K562 (cell line): ENCODE data around the gene CIB2. TPM values are rescaled to one million over a fixed set of nuclear protein-coding genes. Genes with fewer than 3 reads are reported as not detected.

Source experiments
- ATAC-seq: fragments of 200-7000 bp; cut with Tn5 transposase; 3 replicates; pipeline ENCODE4 v1.9.1; 2020; ENCODE audit warnings: moderate library complexity
- BruUV-seq: library from RNA; stranded (reverse); fragments of 400-500 nt; replicated peaks from 2 replicates; lab custom pipeline; 2021; lab: Mats Ljungman, UMichigan
- CTCF ChIA-PET: fragments of 300-600 bp; formaldehyde crosslinking; extraction: SDS; loops from one replicate; lab custom pipeline; 2021; ENCODE audit warnings: low intra/inter-chr PET ratio; lab: Yijun Ruan, JAX
- POLR2A ChIA-PET: fragments of 300-600, 350-650 bp; sonication (Branson Sonifier 250); formaldehyde crosslinking; extraction: SDS; loops from one replicate; lab custom pipeline; 2021; ENCODE audit warnings: antibody characterized with exemption, inconsistent platforms; lab: Yijun Ruan, JAX
- DNase-seq, 4 experiments: peaks; one replicate each; pipeline versions ENCODE4 v3.0.0 to v3.0.0-alpha.2; 2011 to 2018; ENCODE audit warnings: low spot score in 3 of 4, mixed read lengths in 3 of 4; ENCODE audit errors: extremely low read depth in 1 of 4
- FAIRE-seq: peaks from 2 replicates; lab custom pipeline; 2011; peaks lifted over from hg19 to GRCh38; lab: Jason Lieb, UNC
- H2AFZ ChIP-seq: 2 replicates; pipeline ENCODE4 v1.6.0; 2011; ENCODE audit warnings: low read depth, low read length, control low read depth, inconsistent platforms
- H3K27ac ChIP-seq: fragments of 200-600 bp; 3 replicates; pipeline ENCODE4 v1.8.0; 2011; ENCODE audit warnings: low read depth, mild to moderate bottlenecking, control low read depth, inconsistent platforms, low read length, moderate library complexity, mixed read lengths; ENCODE audit errors: extremely low read depth
- H3K27me3 ChIP-seq, 2 experiments: fragments of 300-600 bp in 1 of 2; 2 replicates in 1 of 2; 3 replicates in 1 of 2; pipeline versions ENCODE4 v1.6.0 to v1.8.0; 2011; ENCODE audit warnings: inconsistent platforms in 2 of 2, low read length in 2 of 2, mild to moderate bottlenecking in 1 of 2, mixed read lengths in 1 of 2, moderate library complexity in 1 of 2; ENCODE audit not compliant: control insufficient read depth in 2 of 2, insufficient read depth in 2 of 2
- H3K36me3 ChIP-seq: fragments of 300-600 bp; 3 replicates; pipeline ENCODE4 v1.8.0; 2011; ENCODE audit warnings: mild to moderate bottlenecking, low read length, inconsistent platforms; ENCODE audit not compliant: control insufficient read depth, insufficient read depth
- H3K4me1 ChIP-seq, 2 experiments: fragments of 200-600 bp in 1 of 2; replicated peaks in 1 of 2; 2 replicates in 1 of 2; 3 replicates in 1 of 2; pipeline versions ENCODE4 v1.5.1 to v1.8.0; 2011; ENCODE audit warnings: inconsistent platforms in 2 of 2, low read length in 2 of 2, mild to moderate bottlenecking in 1 of 2, mixed read lengths in 1 of 2, moderate library complexity in 1 of 2; ENCODE audit not compliant: control insufficient read depth in 2 of 2, insufficient read depth in 2 of 2
- H3K4me2 ChIP-seq: 2 replicates; pipeline ENCODE4 v1.6.1; 2011; ENCODE audit warnings: low read length, control low read depth, inconsistent platforms, mixed read lengths; ENCODE audit not compliant: insufficient read depth
- H3K4me3 ChIP-seq: fragments of 200-600 bp; sonication (generic), shearing (Covaris generic); 2 replicates; pipeline ENCODE4 v1.5.1; 2016; ENCODE audit warnings: control low read depth, inconsistent platforms
- H3K79me2 ChIP-seq: fragments of 200-600 bp; 3 replicates; pipeline ENCODE4 v1.8.0; 2011; ENCODE audit warnings: low read length, inconsistent platforms; ENCODE audit not compliant: control insufficient read depth, insufficient read depth
- H3K9ac ChIP-seq, 2 experiments: 2 replicates each; pipeline versions ENCODE4 v1.6.0 to v1.6.1; 2011; ENCODE audit warnings: low read depth in 2 of 2, low read length in 2 of 2, control low read depth in 1 of 2, inconsistent platforms in 1 of 2, mild to moderate bottlenecking in 1 of 2, mixed read lengths in 1 of 2; ENCODE audit not compliant: insufficient read depth in 1 of 2
- H3K9me1 ChIP-seq: one replicate; pipeline ENCODE4 v1.6.0; 2011; ENCODE audit warnings: inconsistent platforms, mild to moderate bottlenecking, low read length, moderate library complexity; ENCODE audit not compliant: control insufficient read depth, insufficient read depth
- H3K9me3 ChIP-seq: replicated peaks from 2 replicates; pipeline ENCODE4 v1.5.1; 2011; ENCODE audit warnings: low read depth, low read length, inconsistent platforms; ENCODE audit not compliant: control insufficient read depth, insufficient read depth
- H4K20me1 ChIP-seq: replicated peaks from 2 replicates; pipeline ENCODE4 v1.6.1; 2011; ENCODE audit warnings: low read length, inconsistent platforms, mixed read lengths; ENCODE audit not compliant: control insufficient read depth, insufficient read depth
- CHD1 ChIP-seq: fragments of 200-600 bp; sonication (generic); IDR thresholded peaks from one replicate; pipeline ENCODE4 v1.6.1; 2012; ENCODE audit warnings: mild to moderate bottlenecking, moderate library complexity, low read length, inconsistent platforms
- EP300 ChIP-seq: IDR thresholded peaks from 2 replicates; pipeline ENCODE4 v1.6.1; 2012; ENCODE audit warnings: low read length, improper control_type of control experiment
- MAZ ChIP-seq, 2 experiments: fragments of 450-650 bp in 1 of 2; sonication (generic) in 1 of 2; formaldehyde crosslinking; IDR thresholded peaks in 1 of 2; conservative IDR thresholded peaks in 1 of 2; 2 replicates each; pipeline versions ENCODE4 v1.4.0 to v1.5.0; 2020; ENCODE audit warnings: mild to moderate bottlenecking in 1 of 2, missing genetic modification reagents in 1 of 2
- MTA2 ChIP-seq: fragments of 450-650 bp; IDR thresholded peaks from 2 replicates; pipeline ENCODE4 v1.6.1; 2016; ENCODE audit warnings: low read depth
- POLR2G ChIP-seq: fragments of 200-400 bp; formaldehyde crosslinking; IDR thresholded peaks from 2 replicates; pipeline ENCODE4 v1.6.1; 2017; ENCODE audit warnings: low read depth, mild to moderate bottlenecking, antibody characterized with exemption, low read length, moderate library complexity
- XRCC3 ChIP-seq: fragments of 450-650 bp; IDR thresholded peaks from 2 replicates; pipeline ENCODE4 v1.6.1; 2017; ENCODE audit warnings: mild to moderate bottlenecking, moderate library complexity
- ZNF561 ChIP-seq: fragments of 450-650 bp; formaldehyde crosslinking; conservative IDR thresholded peaks from 2 replicates; pipeline ENCODE4 v1.4.0; 2020; ENCODE audit warnings: mild to moderate bottlenecking, moderate library complexity
- WGBS: fragments of 100-300 bp; shearing (Covaris generic); methylation state at CpG from one replicate; pipeline ENCODE4 v1.1.6; 2016; ENCODE audit warnings: low coverage, mixed read lengths; ENCODE audit not compliant: insufficient coverage; ENCODE audit errors: missing lambda C conversion rate; 5-methylcytosine and 5-hydroxymethylcytosine counted together
- in situ Hi-C: fragments of 300-500 bp; cut with MboI; formaldehyde crosslinking; loops from 4 replicates; pipeline ENCODE4 v1.15.0; 2018; ENCODE audit warnings: inconsistent platforms, mixed read lengths
- intact Hi-C: fragments of 100-400 bp; cut with micrococcal nuclease; formaldehyde crosslinking; loops from 2 replicates; pipeline ENCODE4 v1.14.2; 2022
- polyA plus RNA-seq, 8 experiments: library from polyadenylated mRNA; depleted of rRNA in 4 of 8; stranded (reverse) in 5 of 8; unstranded in 3 of 8; fragments of >200 nt; fragmentation: Nextera tagmentation in 2 of 8; fragmentation: Illumina TruSeq in 1 of 8; extraction: Ambion mirVana in 2 of 8; extraction: Trizol in 1 of 8; gene quantifications; 2 replicates each; pipeline versions ENCODE4 v1.2.1 to v1.2.3, GENCODE V29; 2011 to 2014; ENCODE audit warnings: inconsistent platforms in 1 of 8, missing spikeins in 1 of 8
- total RNA-seq, 7 experiments: library from RNA; depleted of rRNA in 6 of 7; stranded (reverse); fragments of >200 nt in 6 of 7; fragmentation: Illumina TruSeq in 2 of 7; extraction: Trizol in 2 of 7; gene quantifications; 2 replicates each; pipeline versions ENCODE4 v1.2.1 to v1.2.3, GENCODE V29; 2011 to 2021; ENCODE audit warnings: low replicate concordance in 1 of 7
- TF ChIP-seq, protein P1 (sequence below): fragments of 200-600 bp; sonication (generic); IDR thresholded peaks from one replicate; pipeline ENCODE4 v1.6.1; 2012; ENCODE audit warnings: mild to moderate bottlenecking, low read depth, low read length, inconsistent platforms
- TF ChIP-seq, protein P2 (sequence below): sonication (generic); formaldehyde crosslinking; IDR thresholded peaks from 2 replicates; pipeline ENCODE4 v1.5.0; 2020; ENCODE audit warnings: missing genetic modification reagents

CIB2 gene
- total and polyA plus RNA-seq, 9 of the 15 experiments (the other 6 are each of a cell fraction or from before 2014, with no cell fraction given): 1.5 to 37.4 (median 19.4) TPM

DNA sequence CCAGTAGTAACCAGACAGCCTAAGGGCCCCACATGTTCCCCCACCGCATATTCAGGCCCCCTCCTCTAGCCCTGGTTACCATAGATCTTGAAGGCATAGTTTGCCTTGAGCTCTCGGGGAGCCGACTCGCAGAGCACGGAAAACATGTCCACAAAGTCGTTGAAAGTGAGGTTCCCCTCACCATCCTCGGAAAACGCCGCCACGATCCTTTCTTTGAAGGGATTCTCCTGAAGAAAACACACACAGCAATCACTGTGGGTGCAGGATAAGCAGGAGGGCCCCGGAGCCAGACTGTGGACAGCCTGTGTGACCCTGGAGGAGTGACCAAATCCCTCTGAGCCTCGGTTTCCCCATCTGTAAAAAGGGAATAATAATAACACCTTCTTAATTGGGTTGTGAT, 22.1 kb downstream of the CIB2 start:
- Histone ChIP-seq H3K4me1 (peaks cover 0 to 7% of the 10 kb centered on the region in 2 experiments; a peak in 2 of 5 replicates), H3K9ac (no peak overlapping the region), H2AFZ (no peak overlapping the region), H3K4me3 (no peak overlapping the region), H3K36me3 (no peaks in the 10 kb centered on the region), H3K4me2 (no peak overlapping the region), H3K79me2 (no peaks in the 10 kb centered on the region), H3K27me3 (no peaks in the 10 kb centered on the region), H3K9me3 (no peaks in the 10 kb centered on the region), H4K20me1 (peaks cover 7% of the 10 kb centered on the region; the same call in 1 of the 2 replicates), H3K9me1 (no peaks in the 10 kb centered on the region), H3K27ac (no peak overlapping the region)
- no TSS peak for BruUV-seq
- ATAC-seq (no peak), FAIRE-seq (no peak), DNase-seq (no peak)
- WGBS: 62% methylated on average over 11 of the region's 12 CpGs
- ChIA-PET CTCF (interaction anchor here (0.7 to 1.8 kb wide), 4 partner anchors 87 to 149 kb away, joined by 4 to 16 read pairs (median 10); no protein-coding TSS in a partner anchor), POLR2A (interaction anchor here (1.3 kb wide), 1 partner anchor 110 kb away, joined by 3 read pairs; no protein-coding TSS in a partner anchor)
- intact Hi-C loops: no loop called here
- in situ Hi-C loops: no loop called here
- TF ChIP-seq, protein P1, sequence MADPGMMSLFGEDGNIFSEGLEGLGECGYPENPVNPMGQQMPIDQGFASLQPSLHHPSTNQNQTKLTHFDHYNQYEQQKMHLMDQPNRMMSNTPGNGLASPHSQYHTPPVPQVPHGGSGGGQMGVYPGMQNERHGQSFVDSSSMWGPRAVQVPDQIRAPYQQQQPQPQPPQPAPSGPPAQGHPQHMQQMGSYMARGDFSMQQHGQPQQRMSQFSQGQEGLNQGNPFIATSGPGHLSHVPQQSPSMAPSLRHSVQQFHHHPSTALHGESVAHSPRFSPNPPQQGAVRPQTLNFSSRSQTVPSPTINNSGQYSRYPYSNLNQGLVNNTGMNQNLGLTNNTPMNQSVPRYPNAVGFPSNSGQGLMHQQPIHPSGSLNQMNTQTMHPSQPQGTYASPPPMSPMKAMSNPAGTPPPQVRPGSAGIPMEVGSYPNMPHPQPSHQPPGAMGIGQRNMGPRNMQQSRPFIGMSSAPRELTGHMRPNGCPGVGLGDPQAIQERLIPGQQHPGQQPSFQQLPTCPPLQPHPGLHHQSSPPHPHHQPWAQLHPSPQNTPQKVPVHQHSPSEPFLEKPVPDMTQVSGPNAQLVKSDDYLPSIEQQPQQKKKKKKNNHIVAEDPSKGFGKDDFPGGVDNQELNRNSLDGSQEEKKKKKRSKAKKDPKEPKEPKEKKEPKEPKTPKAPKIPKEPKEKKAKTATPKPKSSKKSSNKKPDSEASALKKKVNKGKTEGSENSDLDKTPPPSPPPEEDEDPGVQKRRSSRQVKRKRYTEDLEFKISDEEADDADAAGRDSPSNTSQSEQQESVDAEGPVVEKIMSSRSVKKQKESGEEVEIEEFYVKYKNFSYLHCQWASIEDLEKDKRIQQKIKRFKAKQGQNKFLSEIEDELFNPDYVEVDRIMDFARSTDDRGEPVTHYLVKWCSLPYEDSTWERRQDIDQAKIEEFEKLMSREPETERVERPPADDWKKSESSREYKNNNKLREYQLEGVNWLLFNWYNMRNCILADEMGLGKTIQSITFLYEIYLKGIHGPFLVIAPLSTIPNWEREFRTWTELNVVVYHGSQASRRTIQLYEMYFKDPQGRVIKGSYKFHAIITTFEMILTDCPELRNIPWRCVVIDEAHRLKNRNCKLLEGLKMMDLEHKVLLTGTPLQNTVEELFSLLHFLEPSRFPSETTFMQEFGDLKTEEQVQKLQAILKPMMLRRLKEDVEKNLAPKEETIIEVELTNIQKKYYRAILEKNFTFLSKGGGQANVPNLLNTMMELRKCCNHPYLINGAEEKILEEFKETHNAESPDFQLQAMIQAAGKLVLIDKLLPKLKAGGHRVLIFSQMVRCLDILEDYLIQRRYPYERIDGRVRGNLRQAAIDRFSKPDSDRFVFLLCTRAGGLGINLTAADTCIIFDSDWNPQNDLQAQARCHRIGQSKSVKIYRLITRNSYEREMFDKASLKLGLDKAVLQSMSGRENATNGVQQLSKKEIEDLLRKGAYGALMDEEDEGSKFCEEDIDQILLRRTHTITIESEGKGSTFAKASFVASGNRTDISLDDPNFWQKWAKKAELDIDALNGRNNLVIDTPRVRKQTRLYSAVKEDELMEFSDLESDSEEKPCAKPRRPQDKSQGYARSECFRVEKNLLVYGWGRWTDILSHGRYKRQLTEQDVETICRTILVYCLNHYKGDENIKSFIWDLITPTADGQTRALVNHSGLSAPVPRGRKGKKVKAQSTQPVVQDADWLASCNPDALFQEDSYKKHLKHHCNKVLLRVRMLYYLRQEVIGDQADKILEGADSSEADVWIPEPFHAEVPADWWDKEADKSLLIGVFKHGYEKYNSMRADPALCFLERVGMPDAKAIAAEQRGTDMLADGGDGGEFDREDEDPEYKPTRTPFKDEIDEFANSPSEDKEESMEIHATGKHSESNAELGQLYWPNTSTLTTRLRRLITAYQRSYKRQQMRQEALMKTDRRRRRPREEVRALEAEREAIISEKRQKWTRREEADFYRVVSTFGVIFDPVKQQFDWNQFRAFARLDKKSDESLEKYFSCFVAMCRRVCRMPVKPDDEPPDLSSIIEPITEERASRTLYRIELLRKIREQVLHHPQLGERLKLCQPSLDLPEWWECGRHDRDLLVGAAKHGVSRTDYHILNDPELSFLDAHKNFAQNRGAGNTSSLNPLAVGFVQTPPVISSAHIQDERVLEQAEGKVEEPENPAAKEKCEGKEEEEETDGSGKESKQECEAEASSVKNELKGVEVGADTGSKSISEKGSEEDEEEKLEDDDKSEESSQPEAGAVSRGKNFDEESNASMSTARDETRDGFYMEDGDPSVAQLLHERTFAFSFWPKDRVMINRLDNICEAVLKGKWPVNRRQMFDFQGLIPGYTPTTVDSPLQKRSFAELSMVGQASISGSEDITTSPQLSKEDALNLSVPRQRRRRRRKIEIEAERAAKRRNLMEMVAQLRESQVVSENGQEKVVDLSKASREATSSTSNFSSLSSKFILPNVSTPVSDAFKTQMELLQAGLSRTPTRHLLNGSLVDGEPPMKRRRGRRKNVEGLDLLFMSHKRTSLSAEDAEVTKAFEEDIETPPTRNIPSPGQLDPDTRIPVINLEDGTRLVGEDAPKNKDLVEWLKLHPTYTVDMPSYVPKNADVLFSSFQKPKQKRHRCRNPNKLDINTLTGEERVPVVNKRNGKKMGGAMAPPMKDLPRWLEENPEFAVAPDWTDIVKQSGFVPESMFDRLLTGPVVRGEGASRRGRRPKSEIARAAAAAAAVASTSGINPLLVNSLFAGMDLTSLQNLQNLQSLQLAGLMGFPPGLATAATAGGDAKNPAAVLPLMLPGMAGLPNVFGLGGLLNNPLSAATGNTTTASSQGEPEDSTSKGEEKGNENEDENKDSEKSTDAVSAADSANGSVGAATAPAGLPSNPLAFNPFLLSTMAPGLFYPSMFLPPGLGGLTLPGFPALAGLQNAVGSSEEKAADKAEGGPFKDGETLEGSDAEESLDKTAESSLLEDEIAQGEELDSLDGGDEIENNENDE: no peak
- TF ChIP-seq POLR2G (no peak), MAZ (CRISPR knock-in tag; conservative IDR thresholded peaks at IDR 0.05 in 1 of 2, IDR thresholded peaks at IDR 0.05 in 1 of 2) (no peak), ZNF561 (CRISPR knock-in tag) (no peak), EP300 (no peak), CHD1 (no peak), MTA2 (no peak), XRCC3 (no peak)
- TF ChIP-seq, protein P2, sequence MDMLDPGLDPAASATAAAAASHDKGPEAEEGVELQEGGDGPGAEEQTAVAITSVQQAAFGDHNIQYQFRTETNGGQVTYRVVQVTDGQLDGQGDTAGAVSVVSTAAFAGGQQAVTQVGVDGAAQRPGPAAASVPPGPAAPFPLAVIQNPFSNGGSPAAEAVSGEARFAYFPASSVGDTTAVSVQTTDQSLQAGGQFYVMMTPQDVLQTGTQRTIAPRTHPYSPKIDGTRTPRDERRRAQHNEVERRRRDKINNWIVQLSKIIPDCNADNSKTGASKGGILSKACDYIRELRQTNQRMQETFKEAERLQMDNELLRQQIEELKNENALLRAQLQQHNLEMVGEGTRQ (CRISPR knock-in tag): no peak
